CD14-positive monocyte (primary cell): Measurements from ENCODE around the gene NPAS2. TPM values are rescaled to one million over a fixed set of nuclear protein-coding genes. Genes with fewer than 3 reads are reported as not detected.

Experiments
- DNase-seq, 3 donors: peaks; one replicate each; pipeline ENCODE4 v3.0.0-alpha.2; 2011 to 2022
- H2AFZ ChIP-seq: 2 replicates; pipeline ENCODE4 v1.6.0; 2012; ENCODE audit warnings: mild to moderate bottlenecking, low read depth, low read length, inconsistent platforms; ENCODE audit not compliant: insufficient read depth, poor library complexity, severe bottlenecking
- H3K27ac ChIP-seq, 2 donors: 1 replicate in 1 of 2; 2 replicates in 1 of 2; pipeline ENCODE4 v1.5.1; 2012 to 2013; ENCODE audit warnings: low read length in 2 of 2, control low read depth in 1 of 2, inconsistent platforms in 1 of 2, low read depth in 1 of 2, mild to moderate bottlenecking in 1 of 2
- H3K27me3 ChIP-seq, 2 donors: one replicate each; pipeline versions ENCODE4 v1.6.0 to v1.6.1; 2011 to 2013; ENCODE audit warnings: low read length in 2 of 2; ENCODE audit not compliant: control insufficient read depth in 2 of 2, insufficient read depth in 2 of 2
- H3K36me3 ChIP-seq, 2 donors: replicated peaks in 1 of 2; 1 replicate in 1 of 2; 2 replicates in 1 of 2; pipeline versions ENCODE4 v1.5.1 to v1.6.1; 2012 to 2013; ENCODE audit warnings: low read length in 2 of 2, control low read depth in 1 of 2, inconsistent platforms in 1 of 2, mild to moderate bottlenecking in 1 of 2; ENCODE audit not compliant: insufficient read depth in 2 of 2, control insufficient read depth in 1 of 2
- H3K4me1 ChIP-seq, 2 donors: 1 replicate in 1 of 2; 2 replicates in 1 of 2; pipeline versions ENCODE4 v1.5.1 to v1.6.1; 2012 to 2013; ENCODE audit warnings: low read length in 2 of 2, control low read depth in 1 of 2, inconsistent platforms in 1 of 2, mild to moderate bottlenecking in 1 of 2, moderate library complexity in 1 of 2; ENCODE audit not compliant: insufficient read depth in 2 of 2, control insufficient read depth in 1 of 2
- H3K4me2 ChIP-seq: replicated peaks from 2 replicates; pipeline ENCODE3; 2012; ENCODE audit warnings: low read length, moderate library complexity, mild to moderate bottlenecking; ENCODE audit not compliant: poor library complexity, severe bottlenecking; ENCODE audit errors: extremely low read depth
- H3K4me3 ChIP-seq, 3 experiments: fragments of 200-600 bp in 1 of 3; sonication (generic) in 1 of 3; replicated peaks in 1 of 3; 1 replicate in 2 of 3; 2 replicates in 1 of 3; pipeline ENCODE4 v1.5.1; 2011 to 2013; ENCODE audit warnings: low read length in 3 of 3, mild to moderate bottlenecking in 3 of 3, control low read depth in 2 of 3, low read depth in 2 of 3, inconsistent platforms in 1 of 3, moderate library complexity in 1 of 3
- H3K79me2 ChIP-seq: 2 replicates; pipeline ENCODE4 v1.6.0; 2012; ENCODE audit warnings: mild to moderate bottlenecking, control low read depth, inconsistent platforms, low read length, moderate library complexity; ENCODE audit not compliant: insufficient read depth
- H3K9ac ChIP-seq: 2 replicates; pipeline ENCODE4 v1.6.0; 2017; ENCODE audit warnings: low read length, mild to moderate bottlenecking; ENCODE audit not compliant: insufficient read depth, poor library complexity, severe bottlenecking
- H3K9me3 ChIP-seq, 2 donors: replicated peaks in 1 of 2; 1 replicate in 1 of 2; 2 replicates in 1 of 2; pipeline versions ENCODE4 v1.5.1 to v1.6.1; 2012 to 2013; ENCODE audit warnings: low read length in 2 of 2, control low read depth in 1 of 2; ENCODE audit not compliant: control insufficient read depth in 1 of 2, insufficient read depth in 1 of 2
- H4K20me1 ChIP-seq: 2 replicates; pipeline ENCODE4 v1.6.0; 2012; ENCODE audit warnings: mild to moderate bottlenecking, low read length, control low read depth, moderate library complexity; ENCODE audit not compliant: insufficient read depth
- H3K27ac Mint-ChIP-seq, 7 donors: one replicate each; pipeline ENCODE4 v1.8.0; 2020; ENCODE audit warnings: mild to moderate bottlenecking in 7 of 7, mixed read lengths in 7 of 7, moderate library complexity in 6 of 7, inconsistent platforms in 2 of 7
- H3K27me3 Mint-ChIP-seq, 3 donors: one replicate each; pipeline ENCODE4 v1.8.0; 2021 to 2022; ENCODE audit warnings: low read depth in 3 of 3, mild to moderate bottlenecking in 3 of 3, mixed read lengths in 3 of 3, moderate library complexity in 3 of 3, inconsistent platforms in 1 of 3
- H3K36me3 Mint-ChIP-seq, 2 donors: one replicate each; pipeline ENCODE4 v1.8.0; 2020; ENCODE audit warnings: mixed read lengths in 2 of 2, inconsistent platforms in 1 of 2, mild to moderate bottlenecking in 1 of 2
- H3K4me1 Mint-ChIP-seq: one replicate; pipeline ENCODE4 v1.8.0; 2020; ENCODE audit warnings: mild to moderate bottlenecking, mixed read lengths
- H3K4me3 Mint-ChIP-seq, 2 donors: one replicate each; pipeline ENCODE4 v1.8.0; 2020; ENCODE audit warnings: mild to moderate bottlenecking in 2 of 2, mixed read lengths in 2 of 2, moderate library complexity in 1 of 2
- H3K9me3 Mint-ChIP-seq, 7 donors: one replicate each; pipeline ENCODE4 v1.8.0; 2020 to 2022; ENCODE audit warnings: mixed read lengths in 7 of 7, mild to moderate bottlenecking in 6 of 7, moderate library complexity in 6 of 7, inconsistent platforms in 2 of 7
- WGBS: methylation state at CpG from one replicate; pipeline ENCODE4 v1.1.5; 2013; ENCODE audit warnings: missing lambda C conversion rate; ENCODE audit not compliant: insufficient coverage; 5-methylcytosine and 5-hydroxymethylcytosine counted together
- intact Hi-C, 2 donors: fragments of 100-400 bp; cut with micrococcal nuclease; formaldehyde crosslinking; loops; one replicate each; pipeline versions ENCODE4 v1.15.0 to v1.15.1; 2023
- polyA plus RNA-seq, 3 donors: library from polyadenylated mRNA; depleted of rRNA in 1 of 3; unstranded in 2 of 3; stranded (reverse) in 1 of 3; fragments of 300-500 nt in 2 of 3; fragments of >200 nt in 1 of 3; fragmentation: Illumina TruSeq in 2 of 3; gene quantifications; 1 replicate in 2 of 3; 2 replicates in 1 of 3; pipeline ENCODE4 v1.2.3, GENCODE V29; 2012 to 2021
- TF ChIP-seq, protein P1 (sequence below): fragments of 200-600 bp; IDR thresholded peaks from one replicate; pipeline ENCODE4 v1.8.0; 2022; ENCODE audit warnings: antibody characterized with exemption, mild to moderate bottlenecking

The NPAS2 gene
- polyA plus RNA-seq, 3 donors: not detected

DNA sequence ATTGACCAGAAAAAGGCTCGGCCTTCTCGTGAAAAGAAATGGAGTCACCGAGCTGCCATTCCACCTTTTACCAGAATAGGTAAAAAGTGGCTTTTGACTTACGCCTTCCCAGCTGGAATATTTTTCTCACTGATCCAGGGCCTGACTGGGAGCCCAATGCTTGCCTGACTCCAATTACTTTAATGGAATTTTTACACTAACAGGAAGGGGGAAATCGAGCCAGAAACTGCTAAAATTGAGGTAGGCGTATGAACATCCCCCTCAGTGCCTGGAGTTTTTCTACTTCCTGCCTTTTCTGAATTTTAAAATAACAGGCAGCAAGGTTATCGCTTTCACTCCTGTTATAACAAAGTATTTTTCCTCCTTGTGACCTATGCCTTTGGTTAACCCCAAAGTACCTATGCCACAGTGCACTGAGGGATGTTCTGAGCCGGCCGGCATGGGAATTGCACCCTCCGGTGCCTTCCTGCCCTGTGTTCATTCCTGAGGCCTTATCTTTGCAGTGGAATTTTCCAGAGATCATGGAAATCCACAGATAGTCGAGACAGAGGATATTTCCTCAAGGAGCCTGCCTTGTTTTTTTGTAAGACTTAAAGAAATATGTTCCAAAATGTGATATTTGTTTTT, 163.9 kb downstream of the NPAS2 start:
- no peak overlapping the region for H3K27ac Mint-ChIP-seq
- no peaks in the 10 kb centered on the region for H3K36me3 Mint-ChIP-seq
- Histone ChIP-seq H3K4me1 (no peaks in the 10 kb centered on the region), H3K9me3 (no peaks in the 10 kb centered on the region), H2AFZ (no peak overlapping the region), H3K27me3 (peaks cover 0 to 1% of the 10 kb centered on the region in 2 donors), H3K27ac (no peak overlapping the region), H3K4me3 (no peak overlapping the region), H3K4me2 (no peak overlapping the region), H4K20me1 (no peaks in the 10 kb centered on the region), H3K9ac (no peak overlapping the region), H3K79me2 (no peaks in the 10 kb centered on the region), H3K36me3 (no peaks in the 10 kb centered on the region)
- DNase-seq: no peak
- no peaks in the 10 kb centered on the region for H3K4me1 Mint-ChIP-seq
- TF ChIP-seq, protein P1, sequence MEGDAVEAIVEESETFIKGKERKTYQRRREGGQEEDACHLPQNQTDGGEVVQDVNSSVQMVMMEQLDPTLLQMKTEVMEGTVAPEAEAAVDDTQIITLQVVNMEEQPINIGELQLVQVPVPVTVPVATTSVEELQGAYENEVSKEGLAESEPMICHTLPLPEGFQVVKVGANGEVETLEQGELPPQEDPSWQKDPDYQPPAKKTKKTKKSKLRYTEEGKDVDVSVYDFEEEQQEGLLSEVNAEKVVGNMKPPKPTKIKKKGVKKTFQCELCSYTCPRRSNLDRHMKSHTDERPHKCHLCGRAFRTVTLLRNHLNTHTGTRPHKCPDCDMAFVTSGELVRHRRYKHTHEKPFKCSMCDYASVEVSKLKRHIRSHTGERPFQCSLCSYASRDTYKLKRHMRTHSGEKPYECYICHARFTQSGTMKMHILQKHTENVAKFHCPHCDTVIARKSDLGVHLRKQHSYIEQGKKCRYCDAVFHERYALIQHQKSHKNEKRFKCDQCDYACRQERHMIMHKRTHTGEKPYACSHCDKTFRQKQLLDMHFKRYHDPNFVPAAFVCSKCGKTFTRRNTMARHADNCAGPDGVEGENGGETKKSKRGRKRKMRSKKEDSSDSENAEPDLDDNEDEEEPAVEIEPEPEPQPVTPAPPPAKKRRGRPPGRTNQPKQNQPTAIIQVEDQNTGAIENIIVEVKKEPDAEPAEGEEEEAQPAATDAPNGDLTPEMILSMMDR: no peak
- H3K9me3 Mint-ChIP-seq: peaks cover 0 to 3% (median 0%) of the 10 kb centered on the region in 7 donors
- peaks cover 3 to 7% (median 3%) of the 10 kb centered on the region in 3 donors for H3K27me3 Mint-ChIP-seq
- no peak overlapping the region for H3K4me3 Mint-ChIP-seq
- 88% methylated on average over 6 of the region's 11 CpGs for WGBS
- intact Hi-C loops: loop anchor here (5.0 to 10.0 kb wide), 4 partner anchors 251 to 1429 kb away; no protein-coding TSS in a partner anchor

DNA sequence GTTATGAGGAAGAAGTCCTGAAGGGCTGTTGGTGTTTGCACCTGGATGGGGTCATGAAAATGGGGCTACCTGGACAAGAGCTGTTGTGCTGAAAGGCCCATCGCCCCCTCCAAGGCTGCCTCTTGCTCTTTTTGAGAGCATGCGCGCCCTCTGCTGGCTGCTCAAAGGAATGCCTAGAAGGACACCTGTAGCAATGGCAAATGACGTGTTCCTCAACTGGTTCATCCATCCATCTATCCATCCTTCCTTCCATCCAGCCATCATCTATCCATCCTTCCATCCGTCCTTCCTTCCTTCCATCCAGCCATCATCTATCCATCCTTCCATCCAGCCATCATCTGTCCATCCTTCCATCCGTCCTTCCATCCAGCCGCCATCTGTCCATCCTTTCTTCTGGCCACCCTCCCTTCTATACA, 165.0 kb downstream of the NPAS2 start:
- Histone ChIP-seq H4K20me1 (no peaks in the 10 kb centered on the region), H3K9ac (no peak overlapping the region), H3K4me2 (no peak overlapping the region), H2AFZ (no peak overlapping the region), H3K4me1 (no peaks in the 10 kb centered on the region), H3K79me2 (no peaks in the 10 kb centered on the region), H3K9me3 (no peaks in the 10 kb centered on the region), H3K4me3 (no peak overlapping the region), H3K36me3 (no peaks in the 10 kb centered on the region), H3K27ac (no peak overlapping the region), H3K27me3 (no peaks in the 10 kb centered on the region)
- 32% methylated on average over 7 of the region's 7 CpGs for WGBS
- no peaks in the 10 kb centered on the region for H3K36me3 Mint-ChIP-seq
- peaks cover 0 to 3% (median 0%) of the 10 kb centered on the region in 7 donors for H3K9me3 Mint-ChIP-seq
- no peaks in the 10 kb centered on the region for H3K4me1 Mint-ChIP-seq
- DNase-seq: peak; percentile 49 to 70 (median 59)
- H3K27ac Mint-ChIP-seq: no peak overlapping the region
- peak overlapping the region in 1 of 2 donors; percentile 40 for H3K4me3 Mint-ChIP-seq
- peaks cover 3 to 7% (median 3%) of the 10 kb centered on the region in 3 donors for H3K27me3 Mint-ChIP-seq
- TF ChIP-seq, protein P1: peak; percentile 92
- intact Hi-C loops: loop anchor here (5.0 to 10.0 kb wide), 4 partner anchors 253 to 1430 kb away; no protein-coding TSS in a partner anchor
